NCI-H748 treated with DMSO at 0.1 percent for 48 hours (cell line): ENCODE results near the gene KRT79.
"Not testable (repeated sequence)": the region's sequence is repeated elsewhere in the genome, so short reads cannot be mapped to it uniquely, and the experiment has no call there.

Source experiments
- DNase-seq: peaks from one replicate; lab custom pipeline; 2025; lab: John Stamatoyannopoulos, UW

Gene KRT79

GRCh38 chr12:52833922-52834726, at the start of gene KRT79:
TSS of gene KRT79 (minus strand) at chr12:52834311. CDS start at chr12:52834260, 51 bp downstream.
- no peak for DNase-seq

DNA sequence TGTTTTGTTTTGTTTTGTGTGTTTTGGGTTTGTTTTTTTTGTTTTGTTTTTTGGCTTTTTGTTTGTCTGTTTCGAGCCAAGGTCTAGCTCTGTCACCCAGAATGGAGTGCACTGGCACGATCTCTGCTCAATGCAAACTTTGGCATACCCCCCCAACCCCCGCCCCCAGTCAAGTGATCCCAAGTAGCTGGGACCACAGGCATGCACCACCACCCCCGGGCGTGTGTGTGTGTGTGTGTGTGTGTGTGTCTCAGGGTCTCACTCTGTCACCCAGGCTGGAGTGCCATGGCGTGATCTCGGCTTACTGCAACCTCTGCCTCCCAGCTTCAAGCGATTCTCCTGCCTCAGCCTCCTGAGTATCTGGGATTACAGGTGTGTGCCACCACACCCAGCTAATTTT, 46.4 kb upstream of the KRT79 start:
- not testable (repeated sequence) for DNase-seq

DNA sequence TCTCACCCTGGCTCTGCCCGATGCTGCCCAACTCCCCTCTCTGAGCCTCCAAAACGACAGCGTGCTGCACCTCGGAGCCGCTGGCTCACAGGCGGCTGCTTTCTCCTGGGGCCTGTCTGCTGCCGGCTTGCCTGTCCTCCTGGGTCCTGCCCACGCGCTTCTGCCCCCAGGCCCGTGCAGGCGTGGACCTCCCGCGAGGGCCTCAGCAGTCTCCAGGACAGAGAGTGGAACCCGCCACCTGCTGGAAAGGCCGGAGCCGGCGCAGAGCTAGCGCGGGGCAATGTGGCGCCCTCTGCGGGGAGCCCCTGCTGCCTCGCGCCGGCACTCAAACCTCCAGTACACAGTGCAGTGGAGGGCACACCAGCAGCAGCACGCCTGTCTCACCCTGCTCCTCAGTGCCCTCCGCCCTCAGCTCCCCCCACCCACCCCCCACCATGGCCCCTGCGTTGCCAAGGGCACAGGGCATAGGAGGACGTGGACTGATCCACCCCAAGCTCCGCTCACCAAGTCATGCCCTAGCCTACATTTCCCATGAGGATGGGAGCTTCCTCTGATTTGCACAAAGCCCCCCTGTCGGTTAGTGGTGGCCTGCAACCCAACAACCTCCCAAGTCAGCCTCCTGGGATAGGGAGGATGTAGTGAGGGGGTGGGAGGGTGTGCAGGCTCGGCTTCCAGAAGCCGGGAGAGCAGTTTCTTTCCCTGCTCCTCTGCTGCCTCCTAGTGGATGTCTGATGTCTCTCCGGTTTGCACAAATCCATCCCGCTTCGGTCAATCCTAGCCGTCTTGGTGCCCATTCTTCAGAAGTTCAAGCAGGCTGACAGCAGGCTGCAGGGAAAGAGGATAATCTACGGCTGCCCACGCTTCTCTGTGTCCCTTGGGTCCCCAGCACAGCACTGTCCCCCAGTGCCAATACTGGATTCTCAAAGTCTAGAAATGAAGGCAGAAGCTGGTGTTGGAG, 45.6 kb upstream of the KRT79 start:
- DNase-seq: peak; percentile 76

DNA sequence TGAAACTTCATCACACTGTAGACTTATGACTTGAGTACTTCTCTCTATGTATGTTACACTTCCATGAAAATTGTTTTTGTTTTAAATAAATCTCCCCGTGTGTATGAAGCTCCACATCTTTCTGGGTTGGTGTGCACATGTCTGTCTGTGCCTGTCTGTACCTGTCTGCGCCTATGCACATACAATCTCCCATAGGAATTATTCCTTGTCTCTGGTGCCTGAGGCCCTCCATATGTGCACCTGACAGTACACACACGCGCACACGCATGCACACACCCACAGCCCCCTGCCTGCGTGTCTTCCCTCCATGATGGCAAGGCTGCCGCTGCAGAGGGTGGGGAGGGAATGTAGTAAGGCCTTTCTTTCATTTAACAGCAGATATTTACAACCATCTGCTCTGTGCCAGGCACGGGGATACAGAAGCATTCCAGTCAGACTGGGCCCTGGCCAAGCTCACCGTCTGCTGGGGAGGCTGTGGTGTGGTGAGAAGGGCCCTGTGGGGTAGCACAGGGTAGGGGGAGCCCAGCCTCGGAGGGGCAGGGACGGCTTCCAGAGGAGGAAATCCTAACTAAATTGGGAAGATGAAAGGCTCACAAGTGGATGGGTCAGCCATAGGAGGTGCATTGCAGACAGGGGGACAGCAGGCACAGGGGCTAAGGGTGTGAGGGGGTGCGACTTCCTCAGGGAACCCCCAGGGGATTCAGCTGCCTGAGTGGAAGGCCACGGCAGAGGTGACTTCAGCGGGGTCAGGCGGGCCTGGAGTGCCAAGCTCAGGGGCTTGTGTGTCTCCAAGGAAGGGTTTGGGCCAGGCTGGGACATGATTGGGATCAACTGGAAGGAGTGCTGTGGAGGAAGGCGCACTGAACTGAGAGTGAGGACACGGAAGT, 44.6 kb upstream of the KRT79 start:
- DNase-seq: no peak

- DNase-seq: no peak
Observed at GRCh38 chr12:52877242-52877641, 43.1 kb upstream of the KRT79 start.

DNA sequence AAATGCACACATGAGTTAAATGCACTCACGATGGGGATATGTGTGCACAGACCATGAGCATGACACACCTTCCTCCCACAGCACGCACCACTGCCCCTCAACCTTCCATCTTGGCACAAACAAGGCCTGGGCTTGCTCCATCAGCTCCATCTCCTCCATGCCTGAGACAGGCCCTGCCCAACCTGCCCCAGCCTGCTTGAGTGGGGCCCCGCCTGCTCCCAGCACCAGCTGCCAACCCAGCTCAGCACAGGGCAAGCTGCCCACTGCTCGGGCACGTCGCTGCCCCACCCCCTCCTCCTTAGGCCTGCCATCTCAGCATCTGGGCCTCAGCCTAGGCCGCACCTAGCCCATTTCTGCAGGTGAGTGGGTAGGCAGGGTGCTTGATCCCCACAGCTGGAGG, 42.3 kb upstream of the KRT79 start:
- DNase-seq: no peak

DNA sequence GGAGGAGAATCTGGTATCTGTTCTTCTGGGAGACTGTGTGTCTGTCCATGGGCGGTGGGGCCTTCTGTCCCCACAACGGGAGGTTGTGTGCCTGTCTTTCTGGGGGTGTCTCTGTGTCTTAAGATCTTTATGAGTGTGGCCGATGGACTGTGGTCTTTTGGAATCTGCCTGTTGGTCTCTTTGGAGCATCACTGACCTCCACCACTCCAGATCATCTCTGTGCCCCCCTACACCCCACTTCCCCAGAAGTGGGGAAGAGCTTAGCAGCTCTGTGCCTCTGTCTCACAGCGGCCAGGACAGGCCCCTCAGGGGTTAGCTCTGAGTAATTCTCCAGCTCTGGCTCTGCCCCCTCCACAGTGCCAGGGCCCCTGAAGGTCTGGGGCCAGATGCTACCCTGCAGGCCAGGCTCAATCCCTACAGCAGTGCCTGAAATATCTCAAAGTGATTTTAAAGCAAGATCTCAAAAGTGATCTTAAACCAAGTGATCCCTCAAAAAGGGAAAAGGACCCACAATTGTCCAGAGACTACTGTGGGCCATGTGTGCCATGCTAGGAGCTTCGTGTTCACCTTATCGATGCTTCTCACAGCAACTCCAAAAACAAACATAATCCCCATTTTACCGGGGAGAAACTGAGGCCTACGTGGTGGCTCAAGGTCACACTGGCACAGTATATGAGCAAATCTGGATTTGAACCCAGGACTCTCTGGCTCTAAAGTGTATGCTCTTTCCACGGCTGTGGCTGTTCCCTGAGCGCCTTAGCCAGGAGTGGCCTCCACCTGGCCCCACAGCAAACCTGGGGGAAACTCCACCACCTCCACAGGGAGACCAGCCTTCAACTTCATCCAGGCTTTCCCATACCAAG, 40.7 kb upstream of the KRT79 start:
- DNase-seq: no peak

DNA sequence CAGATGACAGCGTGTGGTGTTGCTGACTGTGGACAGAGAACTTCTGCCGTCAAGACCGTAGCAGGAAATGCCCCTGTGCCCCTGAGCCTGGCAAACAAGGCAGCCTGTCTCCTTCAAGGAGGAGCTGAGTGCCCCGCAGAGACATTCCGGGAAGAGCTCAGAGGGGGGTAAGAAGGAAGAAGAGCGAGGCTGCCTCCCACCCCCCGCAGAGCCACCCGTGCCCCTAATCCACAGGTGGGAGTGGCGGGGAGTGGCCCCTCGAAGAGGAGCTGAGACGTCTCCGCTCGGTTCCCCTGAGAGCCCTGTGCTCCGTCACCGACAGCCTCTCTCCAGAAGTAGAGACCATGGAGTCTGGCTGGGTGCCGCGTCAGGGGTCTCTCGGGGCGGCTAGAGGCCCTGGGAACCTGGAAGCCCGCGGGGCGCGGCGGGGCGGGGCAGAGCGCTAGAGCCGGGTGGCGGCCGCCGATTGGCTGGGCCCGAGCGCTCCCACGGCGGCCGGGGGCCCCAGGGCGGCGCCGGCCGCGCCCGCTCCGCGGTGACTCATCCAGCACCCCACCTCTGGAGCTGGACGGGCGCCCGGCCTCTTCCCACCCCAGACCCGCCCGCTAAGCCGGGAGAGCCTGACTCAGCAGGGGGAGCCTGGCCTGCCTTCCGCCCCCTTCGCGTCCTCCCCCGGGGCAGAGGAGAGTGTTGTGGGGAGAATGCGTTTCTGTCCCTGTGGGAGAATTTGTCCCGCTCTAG, 39.9 kb upstream of the KRT79 start:
- peak; percentile 33 for DNase-seq

GRCh38 chr12:52873513-52873831, 39.4 kb upstream of the KRT79 start:
- peak; percentile 73 for DNase-seq

DNA sequence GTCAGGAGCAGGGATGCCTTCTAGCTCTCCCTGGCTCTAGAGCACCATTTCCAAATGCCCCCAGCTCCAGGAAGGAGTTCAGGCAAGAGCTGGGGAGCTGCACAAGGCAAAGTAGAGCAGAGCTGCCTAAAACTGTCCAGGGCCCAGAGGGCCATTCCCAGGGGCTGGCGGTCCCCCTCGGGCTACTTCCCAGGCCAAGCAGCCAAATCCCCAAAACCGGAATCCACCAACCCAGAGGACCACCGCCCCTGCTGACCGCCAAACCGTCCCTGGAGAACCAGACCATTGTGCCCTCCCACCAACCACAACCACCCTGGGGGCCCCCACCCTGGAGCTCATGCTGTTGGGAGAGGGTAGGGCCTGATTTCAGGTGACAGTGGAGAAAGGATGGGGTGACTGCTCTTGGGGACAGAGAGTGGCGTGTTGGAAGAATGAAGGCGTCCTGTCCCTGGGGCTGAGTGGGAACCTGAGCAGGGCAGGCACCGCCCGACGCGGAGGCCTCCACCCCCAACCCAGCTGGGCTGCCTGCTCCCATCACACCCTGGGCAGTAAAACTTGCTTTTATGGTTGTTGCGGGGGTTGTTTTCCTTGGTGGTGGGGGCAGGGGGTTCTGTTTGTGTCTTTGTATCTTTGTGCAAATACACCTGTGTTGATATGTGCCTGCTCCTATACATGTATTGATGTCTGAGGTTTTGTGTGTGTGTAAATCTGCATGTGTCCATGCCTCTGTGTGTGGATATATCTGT, 38.7 kb upstream of the KRT79 start:
- peak; percentile 72 for DNase-seq

DNA sequence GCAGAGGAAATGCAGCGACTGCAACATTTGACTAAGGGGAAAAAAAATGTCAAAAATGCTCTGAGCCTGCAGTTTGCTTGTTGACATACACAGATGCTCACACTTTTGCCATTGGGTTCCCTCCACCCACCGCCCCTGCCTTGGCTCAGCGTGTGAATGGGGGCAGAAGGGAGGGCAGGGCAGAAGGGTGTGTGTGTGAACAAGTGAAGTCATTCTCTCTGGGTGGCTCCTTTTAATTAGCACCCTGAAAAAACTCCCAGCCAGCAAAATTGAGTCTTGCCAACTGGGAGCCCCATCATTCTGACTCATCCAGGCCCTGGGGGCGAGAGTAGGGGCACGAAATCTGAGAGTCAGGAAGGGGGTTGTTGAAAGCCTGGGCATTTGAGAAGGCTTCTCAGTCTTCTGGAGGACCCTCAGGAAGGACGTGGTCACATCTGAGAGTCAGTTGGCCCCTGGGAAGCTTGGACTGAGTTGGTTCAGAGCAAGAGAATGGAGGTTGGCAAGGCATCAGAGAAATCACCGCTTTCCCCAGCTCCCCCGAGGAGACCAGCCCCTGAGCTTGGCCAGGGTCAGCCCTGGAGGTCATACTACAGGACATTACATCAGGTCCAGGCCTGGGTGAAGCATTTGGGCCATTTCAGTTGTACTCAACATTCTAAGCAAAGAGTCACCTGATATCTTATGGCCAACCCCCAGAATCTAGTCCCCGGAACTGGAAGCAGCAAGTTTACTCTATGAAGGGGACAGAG, 37.4 kb upstream of the KRT79 start:
- DNase-seq: no peak

GRCh38 chr12:52870361-52871290, 36.5 kb upstream of the KRT79 start:
- DNase-seq: no peak

DNA sequence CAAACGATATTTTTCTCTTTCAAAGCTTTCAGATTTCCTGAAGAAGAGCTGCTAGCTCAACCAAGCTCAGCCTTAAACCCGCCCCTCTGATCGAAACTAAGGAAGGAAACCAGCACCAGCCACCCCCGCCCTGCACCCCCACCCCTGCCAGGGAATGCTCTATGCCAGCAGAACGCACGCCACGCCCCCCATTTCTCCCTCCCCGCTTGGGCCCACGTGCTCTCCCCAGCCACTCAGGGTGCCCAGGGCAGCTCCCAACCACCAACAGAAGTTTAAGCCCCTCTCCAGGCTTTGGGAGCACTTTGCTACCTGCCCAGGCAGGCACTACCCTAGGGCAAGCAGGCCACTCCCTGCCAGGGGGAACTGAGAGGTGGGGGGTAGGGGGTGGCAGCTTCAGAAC, 33.5 kb upstream of the KRT79 start:
- DNase-seq: no peak

DNA sequence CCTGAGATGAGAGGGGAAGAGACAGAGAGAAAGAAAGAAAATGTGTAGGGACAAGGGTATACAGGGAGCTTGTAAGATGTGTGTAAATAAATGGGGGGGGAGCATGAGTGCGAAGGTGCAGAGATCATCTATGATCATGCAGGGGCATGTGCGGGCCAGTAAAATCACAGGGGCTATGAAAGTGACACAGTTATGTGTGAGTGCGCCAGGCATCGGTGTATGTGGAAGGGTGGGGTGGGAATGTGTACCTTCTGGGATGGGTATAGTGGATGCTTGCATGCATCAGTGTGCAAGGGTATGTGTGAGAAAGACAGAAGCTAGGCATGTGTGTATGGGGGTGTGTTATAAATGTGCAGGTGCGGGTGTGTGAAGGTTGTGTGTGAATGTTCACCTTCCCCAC, 33.0 kb upstream of the KRT79 start:
- no peak for DNase-seq

- peak; percentile 30 for DNase-seq
Observed at GRCh38 chr12:52865090-52865944, 31.2 kb upstream of the KRT79 start.

DNA sequence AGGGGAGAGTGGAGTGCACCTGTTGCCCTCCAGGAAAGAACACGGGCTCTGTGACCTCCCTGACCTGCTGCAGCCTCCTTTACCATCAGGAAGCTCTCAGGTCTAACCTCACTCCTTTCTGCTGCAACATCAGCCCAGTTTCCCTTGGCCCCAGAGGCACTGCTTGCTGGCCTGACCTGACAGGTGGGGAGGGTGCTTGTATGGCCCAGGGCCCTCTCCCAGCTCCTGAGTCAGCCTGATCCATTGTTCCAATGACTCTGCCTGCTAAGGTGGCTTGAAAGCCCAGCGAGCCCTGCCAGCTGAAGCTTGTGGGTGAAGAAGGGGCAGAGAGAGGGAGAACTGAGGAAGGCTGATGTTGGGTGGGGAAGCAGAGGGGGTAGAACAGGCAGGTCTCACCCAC, 27.9 kb upstream of the KRT79 start:
- no peak for DNase-seq

DNA sequence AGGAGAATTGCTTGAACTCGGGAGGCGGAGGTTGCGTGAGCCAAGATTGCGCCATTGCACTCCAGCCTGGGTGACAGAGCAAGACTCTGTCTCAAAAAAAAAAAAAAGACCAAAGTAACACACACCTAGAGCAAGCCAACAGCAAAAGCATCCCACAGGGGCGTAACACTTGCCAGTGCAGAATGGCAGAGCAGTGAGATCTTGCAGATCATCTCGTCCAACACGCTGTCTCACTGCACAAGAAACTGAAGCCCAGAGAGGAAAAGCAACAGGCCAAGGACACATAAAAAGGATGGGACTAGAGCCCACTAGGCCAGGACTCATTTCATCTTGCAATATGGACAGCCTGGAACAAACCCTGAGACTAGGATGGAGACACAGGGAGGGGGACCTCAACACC, 27.4 kb upstream of the KRT79 start:
- no peak for DNase-seq
